ENCODE data around the gene RBBP8NL. TPM values are rescaled to one million over a fixed set of nuclear protein-coding genes. Genes with fewer than 3 reads are reported as not detected.

The RBBP8NL gene
- total RNA-seq, 2 donors from 2014 or later, result not detected

DNA sequence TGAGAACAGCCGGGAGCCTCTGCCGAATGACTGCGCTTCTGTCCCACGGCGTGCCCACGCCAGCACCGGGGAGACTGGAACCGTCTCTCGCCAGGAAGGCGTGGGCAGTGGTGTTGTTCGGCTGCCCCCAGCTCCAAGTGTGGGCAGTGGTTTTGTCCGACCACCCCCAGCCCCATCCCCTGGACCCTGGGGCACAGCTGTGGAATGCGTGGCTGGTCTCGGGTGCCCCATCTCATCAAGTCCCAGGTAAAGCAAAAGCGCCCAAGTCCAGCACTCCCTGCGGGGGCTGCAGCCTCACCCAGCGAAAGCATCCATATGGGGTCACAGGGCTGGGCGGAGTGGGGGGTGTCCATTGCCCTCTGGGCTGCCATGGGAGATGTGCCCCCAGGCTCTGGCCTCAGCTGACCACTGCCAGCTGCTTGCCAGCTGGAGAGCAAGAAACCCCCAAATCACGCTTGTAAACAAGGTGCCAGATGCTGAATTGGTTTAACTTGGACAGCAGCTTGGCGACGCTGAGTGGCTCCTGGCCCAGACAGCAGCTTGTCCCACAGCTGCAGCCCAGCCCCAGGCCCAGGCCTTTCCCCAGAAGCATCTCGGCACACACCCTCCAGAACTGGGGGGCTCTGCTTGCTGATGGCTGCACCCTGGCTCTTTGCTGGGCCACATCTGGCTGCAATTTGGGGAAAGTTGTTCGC lies 24.7 kb downstream of the RBBP8NL start:
- DNase-seq (ENCODE audit: low spot score), result no peak
- intact Hi-C loops (cut with DNase I), result loop anchor here in 1 of 2 donors (10.0 kb wide), 1 partner anchor 392 kb away; the partner anchor contains the start of gene MRGBP

DNA sequence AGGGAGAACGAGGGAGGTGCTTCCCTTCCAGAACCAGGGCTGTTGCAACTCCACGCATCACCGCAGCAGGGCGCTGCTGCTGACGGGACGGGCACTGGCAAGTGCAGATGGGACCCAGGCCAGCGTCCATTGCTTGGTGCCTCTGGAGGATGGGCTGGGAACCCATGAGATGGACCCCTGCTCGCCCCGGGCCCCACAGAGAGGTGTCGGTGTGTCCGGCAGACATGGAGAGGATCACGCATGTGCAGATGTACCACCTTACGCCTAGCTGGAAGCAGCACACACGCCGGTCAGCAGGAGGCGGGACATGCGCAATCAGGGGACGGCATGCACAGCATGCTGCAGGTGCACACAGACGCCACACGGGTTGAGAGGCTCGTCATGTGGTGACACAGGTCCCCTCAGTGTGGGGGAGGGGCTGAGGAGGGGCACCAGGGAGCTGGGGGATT lies 26.0 kb downstream of the RBBP8NL start:
- DNase-seq (ENCODE audit: low spot score), result no peak
- intact Hi-C loops (cut with DNase I), result loop anchor here in 1 of 2 donors (10.0 kb wide), 1 partner anchor 393 kb away; the partner anchor contains the start of gene MRGBP

DNA sequence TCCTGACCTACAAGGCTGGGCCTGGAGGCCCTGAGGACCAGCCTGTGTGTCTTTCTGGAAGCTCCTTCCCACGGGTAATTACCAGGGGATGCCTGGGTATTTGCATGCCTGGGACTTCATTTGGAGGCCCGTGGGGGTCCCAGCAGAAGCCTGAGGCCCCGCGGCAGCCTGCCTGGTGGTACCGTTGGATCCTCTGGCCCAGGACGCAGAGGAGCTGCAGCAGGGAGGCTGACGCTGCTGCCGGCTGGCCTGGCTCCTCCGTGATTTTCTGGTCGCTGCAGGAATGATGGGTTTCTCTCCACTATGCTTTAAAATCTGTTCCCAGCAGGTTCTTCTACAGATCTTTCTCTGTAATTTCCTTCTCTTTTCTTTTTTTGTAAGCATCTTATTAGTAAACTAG lies 26.8 kb downstream of the RBBP8NL start:
- intact Hi-C loops (cut with DNase I), result loop anchor here in 1 of 2 donors (10.0 kb wide), 1 partner anchor 394 kb away; the partner anchor contains the start of gene MRGBP

DNA sequence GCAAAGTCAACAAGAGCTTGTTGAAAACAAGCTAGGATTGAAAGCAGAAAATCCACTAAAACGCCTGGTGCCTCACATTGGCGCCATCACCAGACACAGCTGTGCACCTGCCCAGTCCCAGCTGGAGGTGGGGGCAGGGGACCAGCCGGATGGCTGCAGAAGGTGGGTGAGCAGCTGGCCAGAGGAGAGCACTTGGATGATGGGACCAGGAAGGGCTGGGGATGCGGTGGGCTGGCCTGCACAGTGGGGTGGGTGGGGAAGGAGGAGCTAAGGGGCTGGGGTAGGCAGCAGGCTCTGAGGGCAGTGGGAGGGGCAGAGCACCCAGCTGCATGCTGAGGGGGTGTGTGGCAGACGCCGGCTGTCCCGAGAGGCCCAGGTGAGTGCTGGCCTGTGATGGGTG lies 27.3 kb downstream of the RBBP8NL start:
- intact Hi-C loops (cut with DNase I), result loop anchor here in 1 of 2 donors (10.0 kb wide), 1 partner anchor 395 kb away; the partner anchor contains the start of gene MRGBP

More for the DNA sequence above, 26.8 kb downstream of the RBBP8NL start:
- no peak for DNase-seq (ENCODE audit: low spot score)

DNA sequence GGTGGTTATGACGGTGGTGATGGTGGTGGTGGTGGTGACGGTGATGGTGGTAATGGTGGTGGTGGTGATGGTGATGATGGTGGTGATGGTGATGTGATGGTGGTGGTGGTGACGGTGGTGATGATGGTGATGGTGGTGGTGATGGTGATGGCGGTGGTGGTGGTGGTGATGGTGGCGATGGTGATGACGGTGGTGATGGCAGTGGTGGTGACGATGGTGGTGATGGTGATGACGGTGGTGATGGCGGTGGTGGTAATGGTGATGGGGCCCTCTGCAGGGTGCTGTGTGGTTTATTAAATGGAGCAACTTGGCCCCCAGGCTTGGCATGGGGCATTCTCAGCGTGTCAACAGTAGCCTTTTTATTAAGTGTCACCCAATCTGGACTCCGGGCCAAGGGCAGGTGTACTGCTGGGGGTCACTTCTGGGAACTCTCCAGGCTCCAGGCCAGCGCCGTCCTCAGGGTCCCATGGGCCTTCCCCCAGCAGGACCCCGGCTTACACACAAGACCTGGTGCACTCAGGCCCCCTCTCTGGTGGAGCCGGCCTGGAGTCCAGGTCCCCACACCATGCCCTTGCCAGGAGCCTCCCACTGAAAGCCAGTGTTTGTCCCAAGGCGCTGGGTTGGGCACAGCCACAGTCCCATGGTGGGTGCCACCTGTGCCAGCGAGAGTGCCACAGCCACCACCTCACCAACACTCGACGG lies 29.1 kb downstream of the RBBP8NL start:
- intact Hi-C loops (cut with DNase I), result no loop called here
- DNase-seq (ENCODE audit: low spot score), result no peak

More for the DNA sequence above, 27.3 kb downstream of the RBBP8NL start:
- DNase-seq (ENCODE audit: low spot score), result no peak

DNA sequence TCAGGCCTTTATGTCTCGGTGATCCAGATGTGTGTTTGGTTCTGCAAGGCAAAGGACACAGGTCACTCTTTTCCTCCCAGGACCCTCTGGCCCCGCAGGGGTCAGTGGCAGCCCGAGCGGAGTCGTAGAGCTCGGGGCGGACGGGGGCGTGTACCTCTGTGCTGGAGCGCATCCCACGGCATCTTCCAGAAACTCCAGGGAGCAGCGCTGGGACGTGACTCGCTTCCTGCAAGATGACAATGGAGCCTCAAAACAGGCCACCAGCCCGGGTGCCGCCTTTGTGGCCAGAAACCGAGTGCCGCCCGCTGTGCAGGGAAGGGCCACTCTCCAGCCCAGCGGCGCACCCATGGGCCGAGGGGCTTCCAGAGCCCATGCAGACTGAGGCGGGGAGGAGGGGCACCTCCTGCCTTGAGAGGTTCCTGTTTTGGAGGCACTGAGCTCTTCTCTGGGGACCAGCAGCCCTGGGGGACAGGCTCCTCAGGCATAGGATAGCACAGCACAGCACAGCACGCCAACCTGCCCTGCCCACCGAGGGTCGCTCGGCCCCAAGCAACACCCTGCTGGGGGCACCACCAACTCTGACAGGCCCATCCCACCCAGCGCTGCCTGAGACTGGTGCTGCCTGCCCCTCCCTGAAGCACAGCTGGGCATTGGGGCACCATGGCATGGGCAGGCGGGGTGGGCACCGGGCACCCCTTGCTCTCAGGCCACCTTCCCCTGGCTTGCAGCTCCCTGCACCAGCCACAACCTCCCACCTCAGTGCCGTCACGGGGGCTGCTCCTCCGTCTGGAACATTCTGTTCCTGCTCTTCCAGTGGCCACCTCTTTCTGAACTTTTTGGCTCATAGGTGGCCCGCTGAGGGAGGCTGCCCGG lies 30.7 kb downstream of the RBBP8NL start:
- intact Hi-C loops (cut with DNase I), result no loop called here
- DNase-seq (ENCODE audit: low spot score), result no peak

DNA sequence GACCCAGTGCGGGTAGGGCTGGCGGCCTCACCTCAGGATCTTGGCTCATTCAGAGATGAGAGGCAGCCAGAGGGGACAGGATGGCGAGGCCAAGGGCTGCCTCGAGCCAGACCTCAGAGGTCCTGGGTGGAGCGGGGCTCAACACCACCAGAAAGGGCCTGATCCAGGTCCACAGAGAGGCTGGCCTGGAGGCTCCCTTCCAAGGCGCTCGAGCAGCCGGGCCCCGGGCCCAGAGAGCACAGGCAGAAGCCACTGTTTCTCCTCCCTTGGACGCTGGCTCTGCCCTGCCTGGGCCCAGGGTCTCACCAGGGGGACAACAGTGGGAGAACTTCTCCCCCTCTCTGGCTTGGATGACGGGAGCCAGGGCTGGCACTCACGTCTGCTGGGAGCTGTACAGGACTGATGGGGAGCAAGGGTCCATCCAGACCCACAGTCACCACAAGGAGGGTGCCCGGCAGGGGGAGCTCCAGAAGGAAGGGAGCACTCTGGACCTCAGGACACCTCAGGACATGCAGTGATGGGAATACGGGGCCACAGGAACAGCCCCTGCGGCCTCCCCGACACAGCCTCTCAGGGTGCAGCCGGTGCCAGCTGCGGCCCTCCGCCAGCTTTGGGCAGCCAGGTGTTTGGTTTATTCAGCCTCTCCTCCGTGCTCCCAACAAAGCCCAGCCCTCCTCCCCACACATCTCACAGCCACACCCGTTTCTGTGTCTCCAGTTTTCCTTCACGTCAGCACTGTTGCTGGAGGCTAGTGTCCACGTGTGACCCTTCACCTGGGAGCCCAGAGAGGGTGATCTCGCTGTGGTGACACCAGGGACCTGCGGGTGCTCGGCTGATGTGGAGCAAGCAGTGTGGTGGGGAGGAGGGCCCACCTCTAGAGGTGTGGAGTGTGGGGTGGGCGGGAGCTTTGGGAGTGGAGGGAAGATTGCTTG lies 31.8 kb downstream of the RBBP8NL start:
- DNase-seq (ENCODE audit: low spot score), result no peak
- intact Hi-C loops (cut with DNase I), result no loop called here

DNA sequence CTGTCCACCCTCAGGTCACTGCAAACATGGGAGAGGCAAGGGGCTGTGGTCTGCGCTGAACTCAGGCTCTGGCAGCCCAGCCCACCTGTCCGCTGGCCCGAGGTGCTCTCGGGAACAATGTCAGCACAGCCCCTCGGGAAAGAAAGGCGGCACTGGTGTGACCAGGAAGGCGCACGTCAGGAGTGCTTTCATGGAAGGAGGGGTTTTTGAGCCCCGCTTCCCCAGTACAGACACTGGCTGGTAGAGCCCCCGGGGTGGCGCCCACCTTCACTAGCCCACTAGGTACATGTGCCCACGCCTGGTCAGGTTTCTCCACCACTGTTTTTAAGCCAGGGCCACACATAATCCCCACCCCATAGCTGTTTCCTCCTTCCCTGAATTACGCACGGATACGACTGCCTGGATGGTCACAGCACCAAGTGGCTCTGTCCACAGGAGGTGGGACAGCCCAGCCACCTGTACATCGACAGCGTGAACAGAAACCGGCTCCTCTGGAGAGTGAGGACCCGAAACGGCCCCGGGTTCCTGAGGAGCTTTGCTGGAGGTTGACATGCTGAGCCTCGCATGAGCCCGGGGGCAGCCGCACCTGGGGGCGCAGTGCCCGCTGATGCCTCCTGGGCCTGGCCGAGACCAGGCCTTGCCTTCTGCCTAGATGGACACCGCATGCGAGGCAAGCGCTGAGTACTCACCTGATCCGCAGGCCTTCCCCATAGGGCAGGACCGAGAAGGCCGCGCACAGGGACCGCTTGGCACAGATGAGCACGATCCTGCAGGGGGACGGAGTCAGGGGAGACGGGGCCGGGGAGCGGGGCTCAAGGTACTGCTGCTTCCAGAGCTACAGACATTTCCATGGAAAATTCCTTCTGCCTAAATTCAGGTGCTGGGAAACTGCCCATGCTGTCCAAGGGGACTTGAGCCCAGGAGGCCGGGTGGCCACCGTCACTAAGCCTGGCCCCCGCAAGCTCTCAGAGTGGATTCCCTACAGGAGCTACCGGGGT lies 32.8 kb downstream of the RBBP8NL start:
- intact Hi-C loops (cut with DNase I), result no loop called here
- DNase-seq (ENCODE audit: low spot score), result no peak

DNA sequence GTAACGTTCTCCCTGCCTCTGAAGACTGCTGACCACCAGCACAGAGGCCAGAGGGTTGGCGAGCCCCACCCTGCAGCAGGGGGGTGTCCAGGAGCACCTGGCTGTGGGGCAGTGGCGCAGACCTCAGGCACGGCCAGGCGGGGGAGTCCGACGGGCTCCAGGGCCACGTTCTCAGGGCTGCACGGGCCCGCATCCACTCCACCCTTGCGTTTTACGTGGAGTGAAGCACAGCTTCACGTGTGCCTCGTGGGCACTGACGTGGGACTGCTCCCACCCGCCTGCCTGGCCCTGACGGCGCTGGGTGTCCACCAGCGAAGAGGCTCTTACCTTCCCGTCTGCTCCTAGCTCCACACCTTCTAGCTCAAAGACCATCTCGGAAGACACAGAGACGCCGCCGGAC lies 33.5 kb downstream of the RBBP8NL start:
- intact Hi-C loops (cut with DNase I), result no loop called here
- no peak for DNase-seq (ENCODE audit: low spot score)

DNA sequence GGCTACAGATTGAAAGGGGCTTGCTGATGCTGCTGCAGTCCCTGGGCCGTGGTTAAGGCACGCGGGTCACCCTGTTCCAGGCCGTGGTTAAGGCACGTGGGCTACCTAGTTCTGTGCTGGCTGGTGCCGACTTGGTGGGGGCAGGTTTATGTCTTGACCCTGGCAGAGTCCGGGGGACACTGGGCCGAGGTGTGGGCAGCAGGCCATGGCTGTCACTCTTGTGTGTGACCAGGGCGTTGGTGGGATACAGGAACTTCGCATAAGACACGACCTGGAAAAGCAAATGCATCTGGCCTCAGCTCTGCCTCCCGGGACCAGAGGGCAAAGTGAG lies 34.0 kb downstream of the RBBP8NL start:
- intact Hi-C loops (cut with DNase I), result no loop called here
- no peak for DNase-seq (ENCODE audit: low spot score)

DNA sequence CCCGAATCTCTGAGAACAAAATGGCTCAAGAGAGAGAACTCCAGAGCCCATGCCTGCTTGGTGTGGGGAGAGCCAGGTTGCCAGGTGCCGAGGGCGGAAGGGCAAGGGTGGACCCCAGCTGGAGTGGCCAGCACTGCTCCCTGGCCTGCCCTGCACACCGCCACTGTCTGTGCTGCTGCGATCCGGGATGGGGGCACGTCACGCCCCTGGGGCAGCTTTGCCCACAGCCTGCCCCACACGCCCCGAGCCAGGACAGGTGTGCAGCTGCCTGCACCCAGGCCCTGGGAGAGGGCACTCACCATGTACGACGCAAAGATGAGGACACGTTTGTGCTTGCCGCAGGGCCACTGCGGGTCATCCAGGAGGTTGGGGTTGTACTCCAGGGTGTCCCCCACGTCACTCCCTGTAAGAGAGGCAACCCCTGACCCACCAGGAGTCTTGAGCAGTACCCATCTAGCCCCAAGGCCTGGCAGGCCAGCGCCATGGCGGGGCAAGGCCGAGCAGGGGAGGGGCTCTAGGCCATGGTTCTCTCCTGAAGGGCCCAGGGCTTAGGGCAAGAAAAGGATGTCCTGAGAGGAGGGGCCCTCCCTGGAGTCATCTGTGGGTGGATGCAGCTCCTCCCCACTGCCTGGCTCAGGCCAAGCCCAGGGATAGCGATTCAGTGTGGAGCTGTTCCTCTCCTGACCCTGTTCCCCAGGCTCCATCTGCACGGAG lies 34.6 kb downstream of the RBBP8NL start:
- no peak for DNase-seq (ENCODE audit: low spot score)
- intact Hi-C loops (cut with DNase I), result no loop called here

DNA sequence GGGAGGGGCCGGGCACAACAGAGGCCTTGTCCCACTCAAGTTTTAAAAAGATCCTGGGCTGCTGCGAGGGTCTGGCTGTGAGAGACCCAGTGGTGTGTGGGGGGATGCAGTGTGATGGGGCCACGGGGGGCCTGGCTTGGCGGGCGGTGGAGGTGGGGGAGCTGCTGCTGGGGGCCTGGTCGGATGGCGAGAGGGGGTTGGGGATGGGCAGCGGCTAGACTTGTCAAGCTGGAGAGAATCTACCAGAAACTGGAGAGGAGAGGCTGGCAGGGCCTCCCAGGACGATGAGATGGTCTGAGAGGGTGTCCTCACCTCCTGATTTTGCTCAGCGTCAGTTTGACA lies 35.3 kb downstream of the RBBP8NL start:
- intact Hi-C loops (cut with DNase I), result no loop called here
- no peak for DNase-seq (ENCODE audit: low spot score)

DNA sequence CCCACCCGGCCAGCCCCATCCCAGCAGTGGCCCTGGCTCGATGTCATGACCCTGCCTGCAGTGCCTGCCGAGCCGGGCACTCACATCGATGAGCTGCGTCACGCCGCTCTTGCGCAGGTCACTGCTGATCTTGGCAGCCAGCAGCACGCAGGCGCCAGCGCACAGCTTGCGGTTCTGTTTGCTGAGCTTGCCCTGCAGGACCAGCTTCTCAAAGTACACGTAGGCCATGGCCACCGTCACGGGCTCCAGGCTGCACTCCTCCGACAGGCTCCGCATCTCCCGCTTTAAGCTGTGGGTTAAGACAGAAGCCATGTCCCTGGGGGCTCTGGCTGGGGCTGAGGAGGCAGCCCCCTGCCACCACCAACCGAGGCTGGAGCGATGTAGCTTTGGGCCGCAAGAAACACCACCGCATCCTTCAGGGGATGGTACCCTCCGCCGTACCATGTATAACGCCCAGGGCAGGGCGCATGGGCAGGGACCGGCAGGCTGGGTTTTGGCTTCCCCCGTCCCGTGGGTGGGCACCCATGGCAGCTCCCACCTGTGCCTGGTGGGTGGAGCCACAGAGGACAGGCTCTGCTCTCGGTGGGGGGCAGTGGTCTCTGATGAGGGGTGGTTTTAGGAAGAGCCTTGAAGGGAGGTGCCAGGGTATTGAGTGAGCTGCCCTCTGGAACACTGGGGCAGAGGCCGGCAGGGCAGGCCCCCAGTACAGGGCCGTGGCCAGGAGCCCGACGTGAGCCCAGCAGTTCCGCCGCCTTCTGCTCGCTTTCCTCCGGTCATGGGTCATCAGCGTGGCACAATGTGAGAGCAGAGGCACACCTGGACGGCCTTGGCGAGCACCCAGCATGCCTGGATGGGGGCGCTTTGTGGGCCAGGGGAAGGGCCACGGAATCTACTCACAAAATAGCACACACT lies 35.9 kb downstream of the RBBP8NL start:
- intact Hi-C loops (cut with DNase I), result no loop called here
- DNase-seq (ENCODE audit: low spot score), result no peak

DNA sequence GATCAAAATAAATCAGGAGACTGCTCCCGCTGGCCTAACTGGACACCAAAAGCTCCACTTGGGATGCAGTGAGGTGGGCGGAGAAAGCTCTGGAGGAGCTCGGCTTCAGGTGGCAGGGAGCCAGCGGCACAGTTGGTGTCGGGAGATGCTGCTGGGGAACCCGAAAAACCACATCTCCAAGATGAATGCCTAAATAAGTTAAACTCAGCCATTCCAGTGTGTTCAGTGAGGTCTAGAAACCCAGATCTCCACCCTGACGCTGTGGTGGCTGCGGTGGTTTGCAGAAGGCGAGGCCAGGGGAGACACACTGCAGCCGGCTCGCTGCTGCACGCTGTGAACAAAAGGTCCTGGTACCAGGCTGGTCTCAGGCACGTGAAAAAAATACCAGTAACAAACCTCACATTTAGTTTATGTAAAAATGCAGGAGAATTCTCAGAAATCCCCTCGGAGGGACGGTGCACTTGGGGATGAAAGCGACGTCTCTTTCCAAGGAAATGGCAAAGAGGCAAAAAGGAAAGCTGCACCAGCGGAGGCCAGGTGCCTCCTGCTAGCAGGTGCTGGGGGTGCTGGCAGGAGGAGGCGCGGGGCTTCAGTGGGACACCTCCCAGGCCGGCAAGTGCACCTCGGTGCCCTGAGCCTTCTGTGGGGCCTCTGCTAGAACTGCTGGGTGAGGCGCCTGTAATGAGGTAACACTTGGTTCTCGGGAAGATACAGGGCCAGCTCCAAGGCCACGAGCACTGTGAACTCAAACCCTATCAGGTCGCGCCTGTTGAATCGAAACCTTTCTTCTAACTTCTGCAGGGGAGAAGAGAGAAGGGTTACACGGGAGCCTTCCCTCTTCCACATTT lies 36.8 kb downstream of the RBBP8NL start:
- intact Hi-C loops (cut with DNase I), result no loop called here
- no peak for DNase-seq (ENCODE audit: low spot score)

DNA sequence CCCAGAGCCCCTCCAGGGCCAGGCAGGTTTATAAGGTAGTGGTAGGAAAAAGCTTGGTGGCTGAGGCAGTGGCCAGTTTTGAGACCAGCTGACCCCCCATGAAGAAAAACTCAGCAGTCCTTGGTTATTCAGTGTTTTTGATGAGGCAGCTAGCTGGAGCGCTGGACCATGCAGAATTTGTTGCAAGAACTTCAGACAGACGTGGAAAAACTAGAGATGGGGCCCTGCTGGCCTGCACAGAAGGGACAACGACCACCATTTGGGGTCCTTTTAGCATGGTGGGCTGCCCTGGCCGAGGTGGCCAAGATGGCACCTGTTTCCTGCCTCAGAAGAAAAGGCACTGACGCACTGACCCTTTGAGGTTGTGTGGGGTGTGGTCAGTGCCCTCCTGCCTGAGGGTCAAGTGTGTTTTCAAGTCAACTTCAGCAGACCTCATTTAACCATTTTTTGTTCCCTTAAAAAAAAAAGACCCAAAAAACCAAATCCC lies 37.7 kb downstream of the RBBP8NL start:
- no peak for DNase-seq (ENCODE audit: low spot score)
- intact Hi-C loops (cut with DNase I), result loop anchor here in 1 of 2 donors (5.0 kb wide), 1 partner anchor 207 kb away; the partner anchor contains the start of gene MTG2
